MCF 10A (cell line): ENCODE results near the gene DNAH9. TPM values are rescaled to one million over a fixed set of nuclear protein-coding genes. Genes with fewer than 3 reads are reported as not detected.

Experiments
- BruUV-seq: library from RNA; stranded (reverse); fragments of 400-500 nt; replicated peaks from 2 replicates; lab custom pipeline; 2021; lab: Mats Ljungman, UMichigan
- CTCF ChIA-PET: fragments of 300-600 bp; sonication (Branson Sonifier 250); formaldehyde crosslinking; extraction: SDS; loops from one replicate; lab custom pipeline; 2021; ENCODE audit warnings: antibody characterized with exemption, inconsistent platforms; lab: Yijun Ruan, JAX
- POLR2A ChIA-PET: fragments of 300-600, 350-650 bp; sonication (Branson Sonifier 250); formaldehyde crosslinking; extraction: SDS; loops from one replicate; lab custom pipeline; 2020; ENCODE audit warnings: antibody characterized with exemption, inconsistent platforms; lab: Yijun Ruan, JAX
- DNase-seq: peaks from one replicate; pipeline ENCODE4 v3.0.0-alpha.2; 2018; ENCODE audit not compliant: unreplicated experiment
- H3K27ac Mint-ChIP-seq: one replicate; pipeline ENCODE4 v1.8.0; 2022; ENCODE audit warnings: mild to moderate bottlenecking, low read depth, mixed read lengths; ENCODE audit not compliant: unreplicated experiment
- H3K27me3 Mint-ChIP-seq: one replicate; pipeline ENCODE4 v1.8.0; 2022; ENCODE audit warnings: mixed read lengths; ENCODE audit not compliant: insufficient read depth, unreplicated experiment
- H3K36me3 Mint-ChIP-seq: one replicate; pipeline ENCODE4 v1.8.0; 2022; ENCODE audit warnings: mild to moderate bottlenecking, moderate library complexity, mixed read lengths; ENCODE audit not compliant: insufficient read depth, unreplicated experiment
- H3K4me1 Mint-ChIP-seq: one replicate; pipeline ENCODE4 v1.8.0; 2022; ENCODE audit warnings: mixed read lengths; ENCODE audit not compliant: insufficient read depth, unreplicated experiment
- H3K4me3 Mint-ChIP-seq: one replicate; pipeline ENCODE4 v1.8.0; 2022; ENCODE audit warnings: mild to moderate bottlenecking, moderate library complexity, mixed read lengths; ENCODE audit not compliant: unreplicated experiment
- H3K9me3 Mint-ChIP-seq: one replicate; pipeline ENCODE4 v1.8.0; 2022; ENCODE audit warnings: mixed read lengths; ENCODE audit not compliant: unreplicated experiment
- CTCF ChIP-seq: fragments of 200-600 bp; IDR thresholded peaks from one replicate; pipeline ENCODE4 v1.8.0; 2022; ENCODE audit warnings: antibody characterized with exemption, mild to moderate bottlenecking; ENCODE audit not compliant: unreplicated experiment
- intact Hi-C: fragments of 100-400 bp; cut with micrococcal nuclease; formaldehyde crosslinking; loops from 2 replicates; pipeline ENCODE4 v1.14.1; 2022
- total RNA-seq: library from RNA; stranded (reverse); gene quantifications from 2 replicates; pipeline ENCODE4 v1.2.3, GENCODE V29; 2022

Gene DNAH9
- total RNA-seq, 1 experiment from 2014 or later: 0.44 TPM

- no peak overlapping the region for H3K4me3 Mint-ChIP-seq
- no peak for DNase-seq
- CTCF ChIA-PET: interaction anchor here (0.6 kb wide), 1 partner anchor 8 kb away, joined by 3 read pairs; no protein-coding TSS in a partner anchor
- no peaks in the 10 kb centered on the region for H3K4me1 Mint-ChIP-seq
- POLR2A ChIA-PET: interaction anchor here (0.9 kb wide), 1 partner anchor 14 kb away, joined by 4 read pairs; no protein-coding TSS in a partner anchor
- H3K9me3 Mint-ChIP-seq: no peaks in the 10 kb centered on the region
- H3K27me3 Mint-ChIP-seq: no peaks in the 10 kb centered on the region
- no peaks in the 10 kb centered on the region for H3K36me3 Mint-ChIP-seq
- H3K27ac Mint-ChIP-seq: no peak overlapping the region
- TF ChIP-seq CTCF: no peak
- intact Hi-C loops: no loop called here
- BruUV-seq: no TSS peak
These were observed 173.8 kb downstream of the DNAH9 start for GRCh38 chr17:11772031-11772430.

- no peak for TF ChIP-seq CTCF
- CTCF ChIA-PET: interaction anchor here (0.9 to 1.1 kb wide), 3 partner anchors 8 to 100 kb away, joined by 3 read pairs; no protein-coding TSS in a partner anchor
- Mint-ChIP-seq H3K4me1 (peaks cover 6% of the 10 kb centered on the region), H3K27me3 (no peaks in the 10 kb centered on the region), H3K9me3 (no peaks in the 10 kb centered on the region), H3K4me3 (no peak overlapping the region), H3K36me3 (no peaks in the 10 kb centered on the region), H3K27ac (peak overlapping the region; percentile 73)
- intact Hi-C loops: no loop called here
- DNase-seq: no peak
- no TSS peak for BruUV-seq
- POLR2A ChIA-PET: interaction anchor here (0.6 to 1.4 kb wide), 2 partner anchors 15 to 1507 kb away, joined by 3 to 4 read pairs; no protein-coding TSS in a partner anchor
These were observed 181.6 kb downstream of the DNAH9 start for GRCh38 chr17:11779892-11780291.

- no TSS peak for BruUV-seq
- CTCF ChIA-PET: interaction anchor here (0.6 to 0.9 kb wide), 4 partner anchors 23 to 156 kb away, joined by 3 read pairs; no protein-coding TSS in a partner anchor
- no peak for TF ChIP-seq CTCF
- POLR2A ChIA-PET: interaction anchor here (1.4 kb wide), 1 partner anchor 15 kb away, joined by 4 read pairs; no protein-coding TSS in a partner anchor
- DNase-seq: no peak
- Mint-ChIP-seq H3K36me3 (no peaks in the 10 kb centered on the region), H3K27ac (peak overlapping the region; percentile 73), H3K9me3 (no peaks in the 10 kb centered on the region), H3K4me1 (peaks cover 6% of the 10 kb centered on the region), H3K4me3 (no peak overlapping the region), H3K27me3 (no peaks in the 10 kb centered on the region)
- intact Hi-C loops: no loop called here
These were observed 182.4 kb downstream of the DNAH9 start for GRCh38 chr17:11780621-11781020.

DNA sequence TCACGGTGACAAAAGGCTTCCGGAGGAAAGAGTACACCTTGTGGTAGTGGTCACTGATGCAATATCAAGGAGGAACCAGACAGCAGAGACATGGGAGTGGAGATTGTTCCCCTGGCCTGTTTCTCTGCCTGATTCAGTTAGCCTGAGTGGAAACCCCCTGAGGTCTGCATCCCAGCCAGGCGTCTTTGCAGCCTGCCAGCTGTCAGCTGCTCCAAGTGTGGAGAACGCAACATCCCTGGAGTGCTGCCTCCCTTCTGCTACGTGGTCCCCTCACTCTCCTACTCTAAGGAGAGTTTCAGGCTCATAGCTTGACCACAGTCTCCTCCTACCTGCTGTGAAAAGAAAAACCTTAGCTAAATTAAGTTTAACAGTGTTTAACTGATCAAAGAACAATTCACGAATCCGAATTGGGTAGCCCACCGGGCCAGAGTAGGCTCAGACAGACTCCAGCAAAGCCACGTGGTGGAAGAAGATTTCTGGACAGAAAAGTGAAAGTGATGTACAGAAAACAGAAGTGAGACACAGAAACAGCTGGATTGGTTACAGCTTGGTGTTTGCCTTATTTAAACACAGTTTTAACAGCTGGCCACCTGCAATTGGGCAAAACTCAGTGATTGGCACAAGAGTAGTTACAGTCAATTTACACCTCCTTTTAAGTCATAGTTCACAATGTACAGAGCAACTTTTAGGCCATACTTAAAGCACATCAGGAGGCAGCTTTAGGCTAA lies 188.6 kb downstream of the DNAH9 start:
- Mint-ChIP-seq H3K27me3 (no peaks in the 10 kb centered on the region), H3K9me3 (peaks cover 10% of the 10 kb centered on the region), H3K36me3 (no peaks in the 10 kb centered on the region), H3K27ac (no peak overlapping the region), H3K4me1 (peaks cover 6% of the 10 kb centered on the region), H3K4me3 (no peak overlapping the region)
- ChIA-PET POLR2A (interaction anchor here (0.5 to 1.0 kb wide), 2 partner anchors 15 to 304 kb away, joined by 4 read pairs; no protein-coding TSS in a partner anchor), CTCF (interaction anchor here (0.6 kb wide), 2 partner anchors 24 to 86 kb away, joined by 3 read pairs; no protein-coding TSS in a partner anchor)
- intact Hi-C loops: no loop called here
- no peak for TF ChIP-seq CTCF
- no TSS peak for BruUV-seq
- no peak for DNase-seq
